ENCODE data around the gene FRMD7.
A peak's percentile ranks its signal among the peaks of the same experiment; 100 is the strongest.
"Not testable (repeated sequence)": the region's sequence is repeated elsewhere in the genome, so short reads cannot be mapped to it uniquely, and the experiment has no call there.

FRMD7 gene, protein sequence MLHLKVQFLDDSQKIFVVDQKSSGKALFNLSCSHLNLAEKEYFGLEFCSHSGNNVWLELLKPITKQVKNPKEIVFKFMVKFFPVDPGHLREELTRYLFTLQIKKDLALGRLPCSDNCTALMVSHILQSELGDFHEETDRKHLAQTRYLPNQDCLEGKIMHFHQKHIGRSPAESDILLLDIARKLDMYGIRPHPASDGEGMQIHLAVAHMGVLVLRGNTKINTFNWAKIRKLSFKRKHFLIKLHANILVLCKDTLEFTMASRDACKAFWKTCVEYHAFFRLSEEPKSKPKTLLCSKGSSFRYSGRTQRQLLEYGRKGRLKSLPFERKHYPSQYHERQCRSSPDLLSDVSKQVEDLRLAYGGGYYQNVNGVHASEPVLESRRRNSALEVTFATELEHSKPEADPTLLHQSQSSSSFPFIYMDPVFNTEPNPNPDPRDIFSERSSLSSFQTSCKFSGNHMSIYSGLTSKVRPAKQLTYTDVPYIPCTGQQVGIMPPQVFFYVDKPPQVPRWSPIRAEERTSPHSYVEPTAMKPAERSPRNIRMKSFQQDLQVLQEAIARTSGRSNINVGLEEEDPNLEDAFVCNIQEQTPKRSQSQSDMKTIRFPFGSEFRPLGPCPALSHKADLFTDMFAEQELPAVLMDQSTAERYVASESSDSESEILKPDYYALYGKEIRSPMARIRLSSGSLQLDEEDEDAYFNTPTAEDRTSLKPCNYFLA

DNA sequence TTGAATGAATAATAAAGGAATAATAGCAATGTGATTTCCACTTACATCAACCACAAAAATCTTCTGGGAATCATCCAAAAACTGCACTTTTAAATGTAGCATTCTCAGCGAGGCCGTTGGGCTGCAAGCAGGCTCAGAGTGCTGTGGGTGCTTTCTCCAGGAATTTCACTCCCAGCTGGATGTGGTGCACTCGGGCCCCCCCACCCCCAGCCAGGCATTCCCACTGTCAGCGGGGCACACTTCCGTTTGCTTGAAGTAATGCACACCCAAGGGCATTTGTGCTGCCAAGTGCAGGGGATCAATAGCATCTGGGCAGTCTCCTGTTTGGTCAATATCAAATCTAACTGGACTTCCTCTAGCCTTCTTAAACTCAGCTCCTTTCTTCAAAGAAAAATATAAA lies at the start of gene FRMD7:
TSS of gene FRMD7 (minus strand) at position 278 of the 400 bp plus-strand sequence. CDS start at position 102, 176 bp downstream.
- DNase-seq (ENCODE audit: low read depth): no peak

DNA sequence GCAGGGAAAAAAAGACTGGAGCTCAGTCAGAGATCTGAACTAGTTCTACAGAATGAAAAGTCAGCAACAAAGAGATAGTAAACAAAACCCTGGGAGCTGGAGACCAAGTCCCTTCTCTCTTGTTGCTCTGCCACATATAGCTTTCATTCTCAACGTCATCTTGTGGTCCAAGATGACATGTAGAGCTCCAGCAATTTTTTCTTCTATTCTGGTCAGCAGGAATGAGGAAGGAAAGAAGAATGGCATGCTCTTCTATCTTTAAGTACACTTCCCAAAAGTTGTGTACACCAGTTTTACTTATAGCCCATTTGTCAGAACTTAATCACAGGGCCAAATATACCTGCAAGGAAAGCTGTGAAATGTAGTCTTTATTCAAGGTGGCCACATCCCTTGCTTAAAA lies 45.8 kb upstream of the FRMD7 start:
- DNase-seq (ENCODE audit: low read depth): no peak

DNA sequence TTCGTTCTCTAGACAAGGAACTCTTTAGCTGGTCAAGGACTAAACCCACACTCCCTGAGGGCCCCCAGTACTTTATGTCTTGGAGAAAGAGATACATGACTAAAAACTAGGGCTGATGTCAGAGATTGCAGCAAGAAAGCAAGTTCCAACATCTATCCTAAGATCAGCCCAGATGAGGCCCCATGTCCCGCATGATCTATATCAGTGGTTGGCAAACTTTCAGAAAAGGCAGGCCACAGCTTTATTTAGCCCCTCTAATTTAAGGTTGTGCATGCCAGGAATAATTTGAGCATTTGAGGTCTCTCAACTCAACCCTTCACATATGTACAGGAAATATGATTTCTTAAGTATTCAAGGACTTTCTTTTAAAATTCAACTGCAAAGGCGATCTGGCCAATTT lies 44.1 kb upstream of the FRMD7 start:
- DNase-seq (ENCODE audit: low read depth): no peak

DNA sequence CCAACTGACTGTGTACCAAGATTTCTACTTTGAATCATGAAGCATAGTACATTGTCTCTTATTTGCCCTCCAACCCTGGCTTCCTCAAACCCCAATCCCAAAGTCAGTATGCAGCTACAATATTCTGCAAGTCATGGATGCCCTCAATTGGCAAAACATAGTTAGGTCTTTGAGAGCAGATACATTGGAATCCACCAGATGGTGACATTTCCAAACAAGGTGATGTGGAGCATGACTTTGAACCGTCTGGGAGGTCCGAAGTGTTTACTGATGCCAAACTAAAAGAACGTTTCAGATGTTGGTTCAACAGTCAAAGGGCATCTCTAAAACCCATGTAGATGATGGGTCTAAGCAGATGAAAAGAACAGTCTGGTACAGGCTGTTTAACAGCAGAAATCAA lies 43.7 kb upstream of the FRMD7 start:
- DNase-seq (ENCODE audit: low read depth): no peak

DNA sequence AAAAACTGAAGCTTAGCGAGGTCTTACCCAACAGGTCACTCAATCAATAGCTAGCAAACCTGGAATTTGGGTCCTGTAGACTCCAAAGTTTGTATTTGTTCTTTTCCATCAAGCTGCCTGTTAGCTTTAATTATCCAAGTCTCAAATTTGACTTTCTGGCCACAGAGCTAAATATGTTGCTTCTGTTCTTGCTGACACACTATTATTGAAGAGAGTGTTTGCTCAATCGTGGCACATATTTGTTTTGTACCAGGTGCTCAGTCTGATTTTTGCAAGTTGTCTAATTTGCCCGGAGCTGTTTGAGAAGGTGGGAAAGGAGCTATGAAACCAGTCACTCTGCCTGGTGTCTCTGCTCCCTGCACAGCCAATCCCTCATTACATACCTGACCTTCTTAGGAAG lies 41.7 kb upstream of the FRMD7 start:
- no peak for DNase-seq (ENCODE audit: low read depth)

DNA sequence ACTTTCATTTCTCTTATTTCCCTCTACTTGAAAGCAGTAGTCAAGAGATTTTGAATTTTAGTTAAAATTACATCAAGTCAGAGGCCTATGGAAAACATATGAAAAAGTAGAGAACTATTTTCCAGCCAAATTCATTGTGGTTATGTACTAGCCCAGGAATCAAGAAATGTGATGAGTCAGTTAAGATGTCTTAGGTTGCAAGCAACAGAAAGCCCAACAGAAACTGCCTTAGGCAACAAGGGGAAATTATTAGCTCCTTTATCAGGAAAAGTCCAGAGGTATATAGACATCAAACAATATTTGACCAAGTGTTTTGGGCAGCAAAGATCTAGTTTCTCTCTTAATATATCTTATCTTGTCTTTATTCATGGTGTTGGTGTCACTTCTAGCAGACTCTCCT lies 37.8 kb upstream of the FRMD7 start:
- peak; percentile 13 for DNase-seq (ENCODE audit: low read depth)

DNA sequence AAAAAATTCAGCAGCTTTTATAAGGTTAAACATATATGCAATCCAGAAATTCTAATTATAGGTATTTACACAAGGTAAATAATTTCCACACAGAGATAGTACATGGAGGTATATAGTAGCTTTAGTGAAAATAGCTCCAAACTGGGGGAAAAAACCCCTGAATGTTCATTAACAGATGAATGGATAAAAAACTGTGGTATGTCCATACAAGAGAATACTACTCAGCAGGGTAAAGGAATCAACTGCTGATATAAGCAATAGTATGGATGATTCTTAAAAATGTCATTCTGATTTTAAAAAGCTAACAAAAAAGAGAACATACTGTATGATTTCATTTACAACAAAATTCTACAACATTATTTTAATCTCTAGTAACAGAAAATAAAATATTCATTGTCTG lies 37.2 kb upstream of the FRMD7 start:
- DNase-seq (ENCODE audit: low read depth): no peak

DNA sequence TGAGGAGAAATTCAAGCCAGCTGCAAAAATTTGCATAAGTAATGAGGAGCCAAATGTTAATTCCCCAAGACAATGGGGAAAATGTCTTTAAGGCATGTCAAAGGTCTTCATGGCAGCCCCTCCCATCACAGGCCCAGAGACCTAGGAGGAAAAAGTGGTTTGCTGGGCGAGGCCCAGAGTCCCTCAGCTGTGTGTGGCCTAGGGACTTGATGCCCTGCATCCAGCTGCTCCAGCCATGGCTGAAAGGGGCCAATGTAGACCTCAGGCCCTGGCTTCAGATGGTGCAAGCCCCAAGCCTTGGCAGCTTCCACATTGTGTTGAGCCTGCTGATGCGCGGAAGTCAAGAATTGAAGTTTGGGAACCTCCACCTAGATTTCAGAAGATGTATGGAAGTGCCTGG lies 35.3 kb upstream of the FRMD7 start:
- not testable (repeated sequence) for DNase-seq (ENCODE audit: low read depth)

DNA sequence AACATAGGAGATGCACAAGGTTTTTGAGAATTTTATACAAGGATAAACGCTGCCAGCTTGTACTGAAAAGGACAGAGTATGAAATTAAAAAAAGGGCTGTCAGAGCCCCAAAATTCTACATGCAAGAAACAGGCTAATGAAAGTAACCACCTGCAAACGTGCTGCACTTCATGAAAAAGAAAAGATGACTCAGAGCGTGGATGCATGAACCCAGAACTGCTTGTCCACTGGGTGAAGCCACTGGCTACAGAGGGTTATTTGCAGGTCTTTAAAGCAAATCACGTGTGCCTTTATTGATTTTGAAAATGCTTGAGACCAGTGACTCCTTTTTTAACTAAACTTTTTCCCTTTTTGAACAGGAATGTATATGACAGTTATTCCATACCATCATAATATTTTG lies 25.3 kb upstream of the FRMD7 start:
- DNase-seq (ENCODE audit: low read depth): no peak

DNA sequence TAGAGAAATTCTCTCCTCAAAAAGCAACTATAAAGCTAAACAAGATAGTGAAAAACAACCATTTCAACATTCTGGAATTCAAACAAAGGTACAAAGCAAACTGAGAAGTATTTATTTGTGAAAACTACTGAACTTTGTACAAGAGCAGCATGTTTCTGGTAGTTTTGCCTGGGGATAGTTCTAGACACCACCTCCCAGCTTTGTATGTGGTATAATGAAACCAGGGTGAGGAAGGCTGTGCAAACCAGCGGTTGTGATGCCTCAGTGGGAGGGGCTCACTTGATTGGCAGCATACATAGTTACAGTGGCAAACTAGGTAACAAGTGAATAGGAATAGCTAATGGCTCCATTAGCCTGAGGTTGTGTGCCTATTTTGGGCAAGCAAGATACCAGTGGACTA lies 18.6 kb upstream of the FRMD7 start:
- no peak for DNase-seq (ENCODE audit: low read depth)

DNA sequence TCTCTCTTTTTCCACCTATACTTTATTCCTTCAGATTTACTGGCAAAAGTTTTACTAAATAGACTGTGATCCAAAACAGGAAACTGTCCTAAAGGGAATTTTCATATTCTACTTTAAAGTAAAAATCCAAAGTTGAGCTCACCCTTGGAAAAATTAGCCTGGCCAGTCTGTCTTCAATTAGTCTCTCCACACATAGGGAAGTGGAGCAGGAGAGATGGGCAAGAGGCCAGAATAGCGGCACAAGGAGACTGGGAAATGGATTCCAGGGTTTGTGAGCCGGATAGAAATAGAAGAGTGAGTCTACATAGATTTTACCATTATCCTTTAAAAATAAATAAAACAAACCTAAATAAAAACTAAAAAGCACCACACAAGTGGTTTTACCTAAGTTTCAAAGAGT lies 16.2 kb upstream of the FRMD7 start:
- DNase-seq (ENCODE audit: low read depth): no peak

DNA sequence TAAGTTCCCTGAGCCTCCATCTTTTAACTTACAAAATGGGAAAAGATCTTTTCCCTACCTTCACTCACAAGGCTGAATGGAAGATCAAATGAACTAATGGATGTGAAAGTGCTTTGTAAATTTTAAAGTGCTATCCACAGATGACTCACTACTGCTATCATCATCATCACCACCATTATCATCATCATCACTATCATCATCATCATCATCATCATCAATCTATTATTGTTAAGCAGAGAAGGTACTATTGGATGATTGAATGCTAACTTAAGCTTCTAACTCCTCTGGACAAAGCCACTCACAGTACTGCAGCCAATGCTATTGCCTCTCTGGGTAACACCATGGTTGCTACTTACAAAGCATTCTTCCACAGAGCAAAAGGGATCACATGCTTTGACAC lies 1.9 kb downstream of the FRMD7 start:
- DNase-seq (ENCODE audit: low read depth): no peak

DNA sequence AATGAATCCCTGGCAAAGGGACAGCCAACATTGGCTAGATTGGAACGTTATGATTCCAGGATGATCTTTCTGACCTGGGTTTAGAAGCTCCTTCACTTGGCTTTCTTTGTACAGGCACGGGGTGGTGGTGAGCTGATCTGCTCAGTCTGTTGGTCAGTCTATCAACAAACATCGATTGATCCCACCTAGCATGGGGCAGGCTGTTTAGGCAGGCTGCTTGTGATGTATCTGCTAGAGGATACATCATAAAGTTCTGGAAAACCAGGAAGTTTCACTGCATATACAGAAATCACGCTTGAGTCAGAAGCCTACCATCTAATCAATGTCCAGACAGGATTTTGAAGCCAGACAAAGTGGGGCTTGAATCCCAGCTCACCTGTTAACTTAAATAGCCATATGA lies 6.9 kb downstream of the FRMD7 start:
- DNase-seq (ENCODE audit: low read depth): no peak

DNA sequence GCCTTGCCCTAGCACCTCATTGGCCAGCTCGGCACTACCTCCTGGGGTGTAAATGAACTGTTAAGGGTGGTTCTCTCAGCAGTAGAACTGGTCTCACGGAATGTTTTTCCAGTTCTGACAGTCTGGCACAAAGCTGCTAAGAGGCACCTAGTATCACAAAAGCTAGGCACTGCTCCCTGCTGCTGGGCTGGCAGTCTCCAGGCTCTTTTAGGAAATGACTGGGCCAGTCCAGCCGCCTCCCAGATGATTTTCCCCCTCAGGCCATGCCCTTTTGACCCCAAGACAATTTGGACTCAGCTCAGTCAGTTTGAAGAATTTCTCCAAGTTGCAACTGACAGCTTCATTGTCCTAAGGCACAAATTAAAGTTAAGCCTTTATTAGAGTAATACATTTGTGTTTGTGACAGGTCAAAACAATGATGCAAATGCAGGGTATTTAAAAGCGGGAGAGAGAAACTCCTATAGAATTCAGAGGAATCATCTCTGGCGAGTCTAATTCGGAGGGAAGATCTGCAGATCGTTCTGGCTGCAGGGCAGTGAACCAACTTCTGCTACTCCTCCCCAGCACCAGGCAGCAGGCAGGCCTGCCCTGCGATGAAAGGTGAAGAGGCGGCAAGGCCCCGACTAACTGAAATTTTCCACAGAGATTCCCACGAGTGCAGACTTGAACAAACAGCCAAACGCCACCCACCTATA lies 7.9 kb downstream of the FRMD7 start:
- peak; percentile 18 for DNase-seq (ENCODE audit: low read depth)

DNA sequence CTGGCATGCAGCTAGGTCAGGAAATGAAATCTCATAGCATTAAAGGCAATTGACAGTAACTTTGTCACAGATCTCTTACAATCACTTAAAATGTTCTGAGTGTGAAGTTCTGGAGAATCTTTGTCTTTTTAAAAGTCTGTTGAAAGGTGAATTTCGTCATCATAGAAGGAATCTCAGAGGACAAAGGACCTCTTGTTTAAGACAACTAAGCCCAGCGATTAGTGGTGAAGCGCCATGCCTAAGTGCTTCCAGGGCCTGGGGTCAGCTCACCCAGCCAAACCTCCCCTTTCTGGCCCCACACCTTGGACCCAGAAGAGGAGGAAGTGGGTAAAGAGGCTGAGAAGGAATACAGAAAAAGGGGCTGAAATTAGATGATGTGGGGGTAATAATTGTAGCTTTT lies 8.5 kb downstream of the FRMD7 start:
- peak; percentile 1 for DNase-seq (ENCODE audit: low read depth)

DNA sequence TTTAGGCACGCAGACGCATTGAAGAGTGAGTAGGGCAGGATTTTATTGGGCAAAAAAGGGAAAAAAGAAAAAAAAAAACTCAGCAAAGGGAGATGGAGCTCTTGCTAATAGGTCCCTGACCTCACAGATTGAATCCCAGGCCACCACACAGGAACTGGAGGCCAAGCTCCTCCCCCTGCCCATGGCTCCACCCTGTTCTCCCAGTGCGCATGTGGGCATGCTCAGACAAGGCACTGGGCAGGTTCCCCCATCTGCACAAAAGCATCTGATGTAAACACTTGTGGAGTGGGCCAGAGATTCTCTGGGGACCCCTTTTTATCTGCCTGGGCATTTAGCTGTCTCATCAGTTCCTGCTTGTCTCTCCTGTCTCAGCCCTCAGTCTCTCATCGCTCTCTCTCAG lies 9.5 kb downstream of the FRMD7 start:
- no peak for DNase-seq (ENCODE audit: low read depth)

DNA sequence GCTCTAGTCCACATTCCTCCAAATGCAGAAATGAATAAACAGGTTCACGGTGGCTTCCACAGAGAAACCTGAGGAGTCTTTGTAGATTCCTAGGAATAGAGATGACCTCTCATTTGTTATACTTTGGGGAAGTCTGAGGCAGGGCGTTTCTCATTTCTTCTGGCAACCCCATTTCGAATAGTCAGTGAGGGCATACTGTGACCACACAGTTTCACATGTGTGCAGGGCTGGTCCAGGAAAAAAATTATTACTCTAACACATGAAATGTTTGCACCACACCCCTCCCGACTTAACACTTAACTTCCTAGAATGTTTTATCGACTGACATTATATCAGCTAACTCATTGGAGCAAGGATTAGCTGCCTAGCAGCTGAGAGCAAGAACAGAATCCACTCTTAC lies 12.0 kb downstream of the FRMD7 start:
- DNase-seq (ENCODE audit: low read depth): no peak

DNA sequence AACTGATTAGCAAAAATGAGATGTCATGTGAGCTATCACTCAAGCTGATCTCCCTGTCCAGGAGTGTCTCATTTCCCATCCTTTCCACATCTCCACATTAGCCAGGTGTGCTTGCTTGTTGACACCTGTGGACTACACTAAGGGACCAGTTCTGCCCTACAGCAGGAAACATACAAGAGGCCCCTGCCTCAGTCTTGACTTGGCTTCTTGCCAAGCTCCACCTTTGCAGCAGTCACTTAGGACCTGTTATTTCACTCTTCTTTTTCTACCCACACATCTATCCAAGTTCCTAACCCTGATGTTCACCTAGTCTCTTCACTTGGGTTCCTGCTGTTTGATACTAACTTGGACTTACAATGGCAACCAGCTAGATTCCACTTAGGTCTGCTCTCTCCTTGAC lies 13.2 kb downstream of the FRMD7 start:
- DNase-seq (ENCODE audit: low read depth): no peak

DNA sequence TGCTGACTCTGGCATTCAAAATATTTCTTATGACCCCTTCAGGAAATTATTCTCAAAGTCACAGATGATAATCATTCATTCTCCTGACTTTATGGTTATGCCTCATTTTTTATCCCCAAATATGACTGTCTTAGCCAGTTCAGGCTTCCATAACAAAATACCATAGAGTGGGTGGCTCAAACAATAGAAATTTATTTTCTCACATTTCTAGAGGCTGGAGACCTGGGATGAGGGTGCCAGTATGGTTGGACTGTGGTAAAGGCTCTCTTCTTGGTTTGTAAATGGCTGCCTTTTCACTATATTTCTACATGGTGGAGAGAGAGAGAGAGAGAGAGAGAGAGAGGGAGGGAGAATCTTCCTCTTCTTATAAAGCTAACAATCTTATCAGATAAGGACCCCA lies 20.5 kb downstream of the FRMD7 start:
- no peak for DNase-seq (ENCODE audit: low read depth)

DNA sequence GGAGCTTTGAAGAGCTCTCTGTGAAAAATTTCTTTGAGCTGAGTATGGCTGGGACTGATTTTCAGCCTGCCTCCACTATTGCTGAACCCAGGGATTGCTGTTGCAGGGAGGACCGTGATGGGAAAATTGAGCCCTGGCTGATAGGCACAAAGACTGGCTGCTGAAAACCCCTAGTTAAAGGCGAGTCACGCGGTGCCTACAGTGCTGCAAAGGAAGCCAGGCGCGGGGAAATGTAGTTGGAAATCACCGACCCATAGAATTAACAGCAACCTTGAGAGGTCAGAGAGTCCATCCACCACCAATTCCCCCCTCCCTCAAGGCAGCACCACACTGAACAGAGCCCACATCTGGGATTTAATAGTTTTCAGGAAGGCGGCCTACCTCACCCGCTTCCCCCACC lies 26.0 kb downstream of the FRMD7 start:
- DNase-seq (ENCODE audit: low read depth): no peak

DNA sequence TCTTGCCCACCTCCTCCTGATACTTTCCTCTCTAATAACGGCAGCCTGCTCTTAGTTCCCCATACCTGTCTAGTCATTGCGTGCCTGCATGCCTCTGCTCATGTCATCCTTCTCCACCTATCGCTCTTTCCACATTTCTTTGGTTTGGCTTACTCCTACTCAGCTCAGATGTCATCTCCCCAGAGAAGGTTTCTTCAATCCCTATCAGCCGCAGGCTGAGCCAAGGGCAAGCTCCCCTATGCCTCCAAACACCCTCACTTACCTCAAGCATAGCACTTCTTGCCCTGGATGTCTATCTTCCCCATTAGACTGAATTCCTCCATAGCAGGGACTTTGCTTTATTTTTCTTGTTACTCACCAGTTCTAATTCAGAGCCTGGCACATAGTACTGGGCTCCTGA lies 26.6 kb downstream of the FRMD7 start:
- no peak for DNase-seq (ENCODE audit: low read depth)

DNA sequence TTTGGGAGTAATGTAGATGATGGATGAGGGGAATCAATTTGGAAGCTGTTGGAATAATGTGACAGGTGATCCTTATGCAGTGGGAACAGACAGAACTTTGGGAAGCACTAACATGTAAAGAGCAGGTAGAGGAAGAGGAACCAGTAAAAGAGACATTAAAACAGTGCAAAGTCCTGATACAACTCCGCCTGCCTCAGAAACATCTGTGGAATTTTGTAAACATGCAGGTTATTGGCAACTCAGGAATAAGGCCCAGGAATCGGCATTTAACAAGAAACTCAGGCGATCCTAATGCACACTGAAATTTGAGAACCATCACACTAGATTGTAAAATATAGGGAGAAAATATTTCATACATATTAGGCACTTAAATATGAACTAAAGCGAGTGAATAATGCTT lies 29.1 kb downstream of the FRMD7 start:
- DNase-seq (ENCODE audit: low read depth): not testable (repeated sequence)

DNA sequence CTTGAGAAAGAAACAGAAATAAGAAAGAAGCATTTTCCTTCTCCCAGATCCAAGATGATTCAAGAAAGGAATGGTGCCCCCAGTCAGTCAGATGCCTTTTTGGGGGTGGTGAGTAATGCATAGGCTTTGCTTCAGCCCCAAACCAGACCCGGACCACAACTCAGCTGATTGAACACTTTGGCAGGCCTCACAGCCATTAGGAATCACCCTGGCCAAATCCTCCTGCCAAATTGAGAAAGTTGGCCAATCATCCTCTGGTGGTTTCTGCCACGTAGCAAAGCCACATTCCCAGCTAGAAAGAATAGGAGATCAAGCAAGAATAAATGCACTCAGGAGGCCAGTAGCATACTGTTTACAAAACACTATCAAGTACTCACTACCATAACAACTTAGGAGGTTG lies 33.7 kb downstream of the FRMD7 start:
- DNase-seq (ENCODE audit: low read depth): no peak
